ENCODE measurements around the gene KRTAP7-1. TPM values are rescaled to one million over a fixed set of nuclear protein-coding genes. Genes with fewer than 3 reads are reported as not detected.
A peak's percentile ranks its signal among the peaks of the same experiment; 100 is the strongest.

The KRTAP7-1 gene
- total RNA-seq, 1 experiment from 2014 or later, result not detected

GRCh38 chr21:30842990-30843389, 13.4 kb upstream of the KRTAP7-1 start:
- Histone ChIP-seq H3K18ac (ENCODE audit: insufficient read length, low read depth, low read length) (no peak overlapping the region), H4K8ac (replicated peaks; ENCODE audit: insufficient read length, low read depth, low read length) (no peak overlapping the region), H4K91ac (ENCODE audit: insufficient read length, low read depth, low read length) (no peak overlapping the region), H3K4me1 (ENCODE audit: insufficient read depth, low read length) (no peaks in the 10 kb centered on the region), H2BK20ac (ENCODE audit: low read depth, low read length, poor library complexity, severe bottlenecking) (no peak overlapping the region), H3K56ac (ENCODE audit: insufficient read length, low read depth, low read length) (no peak overlapping the region), H3K23me2 (ENCODE audit: insufficient read length, low read depth, low read length, poor library complexity, severe bottlenecking) (no peaks in the 10 kb centered on the region), H2AK5ac (ENCODE audit: insufficient read length, low read length) (no peak overlapping the region), H3K27ac (ENCODE audit: insufficient read length, low read depth, low read length) (no peak overlapping the region), H4K5ac (ENCODE audit: insufficient read length, low read depth, low read length) (no peak overlapping the region), H3K9ac (ENCODE audit: extremely low read depth, insufficient read length, low read length) (no peak overlapping the region), H2BK12ac (ENCODE audit: insufficient read length, low read depth, low read length) (no peak overlapping the region), H2BK120ac (ENCODE audit: low read depth, low read length, poor library complexity, severe bottlenecking) (no peak overlapping the region), H3K27me3 (ENCODE audit: insufficient read depth, low read length) (no peaks in the 10 kb centered on the region; the same call in 1 of the 2 replicates), H2BK15ac (ENCODE audit: low read depth, low read length) (no peak overlapping the region), H3K23ac (ENCODE audit: insufficient read length, low read depth, low read length) (no peak overlapping the region), H3K79me1 (ENCODE audit: insufficient read depth, low read depth, low read length, poor library complexity, severe bottlenecking) (no peaks in the 10 kb centered on the region), H3K79me2 (ENCODE audit: insufficient read depth, low read length) (no peaks in the 10 kb centered on the region), H3K4ac (ENCODE audit: low read depth, low read length) (no peak overlapping the region), H3K9me3 (ENCODE audit: control insufficient read depth, low read depth, low read length) (no peaks in the 10 kb centered on the region), H3K14ac (ENCODE audit: insufficient read depth, low read length) (no peak overlapping the region), H2AFZ (ENCODE audit: low read length) (no peak overlapping the region), H2BK5ac (ENCODE audit: insufficient read length, low read length) (no peak overlapping the region), H3K4me2 (ENCODE audit: insufficient read depth, insufficient read length, low read length) (no peak overlapping the region), H4K20me1 (ENCODE audit: control insufficient read depth, insufficient read depth, insufficient read length) (no peaks in the 10 kb centered on the region), H3T11ph (ENCODE audit: low read length) (no peak overlapping the region)
- H3K4me3 Mint-ChIP-seq, result no peak overlapping the region
- H3K36me3 Mint-ChIP-seq (ENCODE audit: insufficient read depth in 1 of 3, low read depth in 3 of 3), result no peaks in the 10 kb centered on the region
- no peak for DNase-seq
- peak; percentile 44 for TF ChIP-seq CTCF (conservative IDR thresholded peaks at IDR 0.05)
- H3K27me3 Mint-ChIP-seq (ENCODE audit: low read depth), result peaks cover 3% of the 10 kb centered on the region
- H3K9me3 Mint-ChIP-seq, result no peaks in the 10 kb centered on the region; a peak in 1 of 5 replicates
- no peak overlapping the region for H3K27ac Mint-ChIP-seq
- H3K4me1 Mint-ChIP-seq, result no peaks in the 10 kb centered on the region
